Tongue (tissue), 2 donors: ENCODE measurements around the gene OTOP3. TPM values are rescaled to one million over a fixed set of nuclear protein-coding genes. Genes with fewer than 3 reads are reported as not detected.

ENCODE experiments used
- DNase-seq: peaks from one replicate; pipeline ENCODE4 v3.0.0-alpha.2; 2015
- total RNA-seq: library from RNA; depleted of rRNA; stranded (reverse); fragments of >200 nt; gene quantifications from one replicate; pipeline ENCODE4 v1.2.3, GENCODE V29; 2014

Gene OTOP3
- total RNA-seq, 1 donor from 2014 or later, result 1.4 TPM

DNA sequence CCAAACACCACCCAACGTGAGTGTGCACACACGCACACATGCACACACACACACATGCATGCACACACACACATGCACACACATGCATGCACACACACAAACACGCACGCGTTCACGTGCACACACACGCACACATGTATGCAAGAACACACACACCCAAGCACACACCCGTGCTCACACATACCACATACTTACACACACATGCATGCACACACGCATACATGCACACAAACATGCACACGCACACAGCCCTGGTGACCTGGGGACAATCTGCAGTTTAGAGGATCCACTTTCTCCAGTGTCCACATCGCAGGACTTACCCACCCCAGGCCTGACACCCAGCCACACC is 18.9 kb upstream of the OTOP3 start:
- no peak for DNase-seq

- no peak for DNase-seq
These were observed 18.3 kb upstream of the OTOP3 start for GRCh38 chr17:74917430-74917829.

DNA sequence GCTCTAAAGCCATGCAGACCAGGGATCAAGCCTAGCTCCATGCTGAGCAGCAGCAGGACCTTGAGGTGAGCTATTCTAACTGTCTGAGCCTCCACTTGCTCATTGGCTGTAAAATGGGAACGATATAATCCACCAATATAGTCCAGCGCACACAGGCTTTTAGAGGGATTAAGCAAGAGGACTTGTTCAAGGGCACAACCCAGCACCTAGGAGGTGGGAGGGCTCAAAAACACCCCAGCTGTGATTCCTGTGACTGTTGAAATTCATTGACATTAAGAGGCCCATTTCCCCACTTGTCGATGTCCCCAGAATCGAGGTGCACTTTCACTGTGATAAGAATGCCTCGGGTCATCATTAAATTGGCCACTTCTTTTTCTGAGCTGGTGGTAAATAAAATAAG is 16.8 kb upstream of the OTOP3 start:
- DNase-seq, result no peak

DNA sequence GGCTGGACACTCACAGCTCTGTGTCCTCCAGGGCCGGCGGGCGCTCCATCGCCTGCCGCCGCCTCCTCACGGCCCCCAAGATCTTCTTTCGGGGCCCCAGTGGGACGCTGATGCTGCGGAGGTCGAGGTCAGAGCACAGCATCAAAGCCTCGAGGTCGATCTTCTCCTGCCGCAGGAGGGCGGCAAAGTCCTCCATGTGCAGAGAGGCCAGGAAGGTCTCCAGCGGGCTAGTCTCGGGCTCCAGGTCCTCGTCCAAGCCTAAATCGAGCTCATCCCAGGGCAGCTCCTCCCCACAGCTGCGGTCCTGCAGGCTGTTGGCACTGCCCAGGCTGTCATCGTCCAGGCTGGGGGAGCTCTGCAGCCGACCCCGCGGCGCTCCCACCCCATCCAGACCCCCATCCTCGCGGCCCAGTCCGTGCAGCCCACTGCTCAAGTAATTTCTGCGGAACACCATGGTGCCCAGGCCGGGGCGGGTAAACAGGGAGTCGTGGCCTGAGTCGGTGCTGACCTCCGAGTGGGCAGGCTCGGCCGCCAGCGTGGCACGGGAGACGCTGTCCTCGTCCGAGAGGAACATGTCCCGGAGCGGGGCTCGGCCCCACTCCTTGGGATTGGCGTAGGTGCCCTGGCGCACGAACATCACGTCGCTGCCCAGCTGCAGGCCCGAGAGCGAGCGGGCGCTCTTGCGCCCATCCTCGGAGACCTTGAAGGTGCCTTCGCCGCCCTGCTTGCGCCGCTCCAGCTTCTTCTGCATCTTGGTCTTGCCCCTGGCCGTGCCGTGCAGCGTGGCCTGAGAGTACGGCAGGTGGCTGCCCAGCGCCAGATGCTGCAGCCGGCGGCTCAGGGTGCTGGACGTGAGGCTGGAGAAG is 16.0 kb upstream of the OTOP3 start:
- no peak for DNase-seq

GRCh38 chr17:74920306-74920620 is 15.4 kb upstream of the OTOP3 start:
- no peak for DNase-seq

- no peak for DNase-seq
These were observed 15.1 kb upstream of the OTOP3 start for GRCh38 chr17:74920642-74921025.

- no peak for DNase-seq
These were observed 14.5 kb upstream of the OTOP3 start for GRCh38 chr17:74921026-74921681.

GRCh38 chr17:74921769-74922168 is 13.9 kb upstream of the OTOP3 start:
- DNase-seq, result no peak

DNA sequence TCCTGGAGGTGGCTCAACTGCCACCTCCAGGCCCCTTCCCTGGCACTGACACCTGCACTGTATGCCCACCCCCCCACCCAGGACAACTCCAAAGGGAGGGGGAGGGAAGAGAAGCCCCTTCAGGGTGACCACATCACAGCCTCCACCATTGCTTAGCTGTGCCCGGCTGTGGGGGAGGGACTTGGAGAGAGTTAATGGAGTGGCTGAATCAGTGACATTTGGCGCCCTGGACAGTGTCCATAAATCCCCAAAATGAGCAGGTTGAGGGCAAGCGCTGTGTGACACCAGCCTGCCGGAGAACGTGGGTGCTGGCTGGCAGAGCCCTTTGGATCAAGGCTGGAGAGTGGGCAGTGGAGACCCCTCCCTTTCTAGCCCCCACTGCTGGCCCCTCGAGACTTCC is 13.5 kb upstream of the OTOP3 start:
- no peak for DNase-seq

DNA sequence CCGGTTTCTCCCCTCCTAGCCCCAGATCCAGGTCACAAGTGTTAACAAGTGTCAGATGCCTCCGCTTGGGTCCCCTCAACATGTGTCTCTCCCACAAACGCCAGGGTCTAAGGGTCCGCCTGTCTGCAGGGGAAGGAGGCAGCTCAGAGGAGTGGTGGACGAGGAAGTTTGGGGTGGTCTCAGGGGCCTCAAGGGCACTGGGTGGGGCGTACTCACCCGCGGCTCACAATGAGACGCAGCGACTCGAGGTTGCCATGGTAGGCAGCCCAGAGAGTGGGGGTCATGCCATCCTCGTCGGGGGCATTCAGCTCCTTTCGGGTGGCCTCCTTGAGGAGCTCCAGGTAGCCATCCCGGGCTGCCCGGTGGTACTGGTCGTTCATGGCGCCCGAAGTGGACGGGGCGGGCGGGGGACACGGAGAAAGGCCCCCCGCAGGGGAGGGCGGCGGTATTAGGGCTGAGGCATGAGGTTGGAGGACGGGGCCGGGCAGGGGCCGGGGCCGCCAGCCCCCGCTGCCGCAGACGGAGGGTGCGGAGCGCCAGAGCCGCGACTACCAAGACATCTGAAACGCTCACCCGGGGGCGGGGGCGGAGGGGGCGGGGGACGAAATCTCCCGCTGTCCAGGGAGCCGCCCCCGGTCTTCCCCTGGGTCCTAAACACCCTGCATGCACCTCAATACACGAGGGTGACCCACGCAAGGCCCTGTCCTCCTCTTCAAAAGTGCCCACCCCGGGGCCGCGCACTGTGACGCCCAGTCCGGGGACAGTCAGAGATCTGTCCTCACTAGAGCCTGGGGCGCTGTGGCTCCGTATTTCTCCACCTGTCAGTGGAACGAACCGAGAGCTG is 12.8 kb upstream of the OTOP3 start, which contains the start of gene USH1G:
USH1G (minus strand) TSS at position 562 of the 844 bp plus-strand sequence; CDS start at position 380, 182 bp downstream.
- DNase-seq, result no peak

GRCh38 chr17:74923538-74924249 is 12.0 kb upstream of the OTOP3 start:
- DNase-seq, result peak; percentile 52

- DNase-seq, result no peak
These were observed 11.3 kb upstream of the OTOP3 start, which contains the start of gene OTOP2 for GRCh38 chr17:74924250-74924948. Gene OTOP2 (plus strand): TSS chr17:74924273. CDS start chr17:74924633, 360 bp downstream.

DNA sequence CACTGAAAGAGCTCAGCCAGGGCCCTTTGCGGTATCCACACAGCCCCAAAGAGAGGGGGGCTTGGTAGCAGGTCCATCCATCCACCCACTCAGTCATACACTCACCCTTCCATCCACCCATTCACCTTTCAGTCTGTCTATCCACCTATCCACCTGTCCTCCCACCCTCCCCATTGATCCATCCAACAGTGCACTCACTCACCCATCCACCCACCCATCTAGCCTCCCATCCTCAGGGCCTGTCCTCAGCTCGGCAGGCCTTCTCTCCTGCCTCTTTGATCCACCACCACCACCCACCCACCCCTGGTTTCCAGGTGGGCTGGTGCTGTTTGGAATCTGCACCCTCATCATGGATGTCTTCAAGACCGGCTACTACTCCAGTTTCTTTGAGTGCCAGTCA is 10.5 kb upstream of the OTOP3 start:
- DNase-seq, result no peak

GRCh38 chr17:74928786-74929185 is 6.9 kb upstream of the OTOP3 start:
- no peak for DNase-seq

- DNase-seq, result no peak
These were observed 5.1 kb upstream of the OTOP3 start for GRCh38 chr17:74930535-74931036.

GRCh38 chr17:74935048-74935447 is 650 bp upstream of the OTOP3 start:
- DNase-seq, result no peak

DNA sequence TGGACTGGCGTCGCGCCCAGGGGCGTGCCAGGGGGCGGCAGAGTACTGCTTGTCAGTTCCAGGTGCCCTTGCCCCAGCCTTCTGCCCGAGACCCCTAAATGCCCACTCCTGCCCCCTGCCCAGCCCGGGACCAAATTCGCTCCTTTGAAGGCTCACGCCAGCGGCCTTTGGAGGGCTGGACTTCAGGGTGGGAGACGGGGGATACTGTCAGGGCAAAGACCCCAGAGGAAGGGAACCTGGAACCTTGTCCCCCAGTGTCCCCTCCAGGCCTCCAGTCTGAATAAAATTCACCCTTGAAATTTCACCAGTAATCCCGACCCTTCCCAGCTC is 737 bp downstream of the OTOP3 start:
- no peak for DNase-seq

GRCh38 chr17:74937064-74938051 is 1.7 kb downstream of the OTOP3 start:
- peak; percentile 37 for DNase-seq

DNA sequence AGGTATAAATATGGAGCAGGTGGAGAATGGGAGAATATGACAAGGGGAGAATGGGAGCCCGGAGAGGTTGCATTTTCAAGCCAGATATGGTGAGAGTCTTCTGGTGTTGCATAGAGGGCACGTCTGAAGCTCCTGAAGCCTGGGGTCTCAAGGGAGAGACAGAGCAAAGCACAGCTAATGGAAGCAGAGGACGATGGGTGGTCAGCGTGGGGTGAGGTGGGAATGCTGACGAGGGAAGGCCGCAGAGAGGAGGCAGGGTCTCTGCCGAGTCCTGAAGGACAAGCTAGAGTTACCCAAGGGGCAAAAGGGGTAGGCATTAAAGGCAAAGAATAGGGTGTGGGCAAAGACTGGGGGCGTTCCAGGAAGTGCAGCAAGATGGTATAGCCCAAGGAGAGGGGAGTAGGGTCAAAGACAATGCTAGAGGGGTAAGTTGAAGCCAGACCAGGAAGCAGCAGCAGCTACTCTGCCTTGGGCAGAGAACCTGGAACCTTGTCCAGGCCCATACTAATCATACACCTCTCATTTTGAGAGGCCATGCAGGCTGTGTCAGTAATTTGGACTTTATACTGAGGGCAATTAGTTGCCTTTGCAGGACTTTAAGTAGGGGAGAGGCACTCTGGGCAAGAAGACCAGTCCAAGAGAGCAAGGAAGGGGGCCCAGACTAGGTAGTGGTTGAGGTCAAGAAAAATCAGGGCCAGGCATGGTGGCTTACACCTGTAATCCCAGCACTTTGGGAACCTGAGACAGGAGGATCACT is 2.7 kb downstream of the OTOP3 start:
- DNase-seq, result no peak
